Caco-2 (cell line): Measurements from ENCODE around the gene DBR1. TPM values are rescaled to one million over a fixed set of nuclear protein-coding genes. Genes with fewer than 3 reads are reported as not detected.

Experiments
- BruUV-seq: library from RNA; stranded (reverse); fragments of 400-500 nt; replicated peaks from 2 replicates; lab custom pipeline; 2021; lab: Mats Ljungman, UMichigan
- CTCF ChIA-PET: fragments of 300-600 bp; sonication (Branson Sonifier 250); formaldehyde crosslinking; loops from one replicate; lab custom pipeline; 2022; ENCODE audit warnings: antibody characterized with exemption; lab: Charles Lee
- POLR2A ChIA-PET: fragments of 300-600 bp; sonication (Branson Sonifier 250); formaldehyde crosslinking; loops from one replicate; lab custom pipeline; 2022; ENCODE audit warnings: antibody characterized with exemption; lab: Charles Lee
- DNase-seq, 2 experiments: peaks; one replicate each; pipeline versions ENCODE4 v3.0.0 to v3.0.0-alpha.2; 2020 to 2022
- H3K27me3 ChIP-seq: replicated peaks from 2 replicates; pipeline ENCODE4 v1.6.0; 2011; ENCODE audit warnings: low read length; ENCODE audit not compliant: control insufficient read depth, insufficient read depth
- H3K36me3 ChIP-seq: 2 replicates; pipeline ENCODE4 v1.5.1; 2011; ENCODE audit warnings: low read length; ENCODE audit not compliant: control insufficient read depth, insufficient read depth
- H3K4me1 ChIP-seq: fragments of 250-450 bp; sonication (Bioruptor Pico); 2 replicates; pipeline ENCODE4 v1.5.1; 2020; ENCODE audit warnings: mild to moderate bottlenecking
- H3K4me3 ChIP-seq: 2 replicates; pipeline ENCODE4 v1.5.1; 2011; ENCODE audit warnings: low read depth, mild to moderate bottlenecking, control low read depth, low read length
- H3K9me3 ChIP-seq: fragments of 250-450 bp; sonication (Bioruptor Pico); 2 replicates; pipeline ENCODE4 v1.5.1; 2020; ENCODE audit warnings: mild to moderate bottlenecking, moderate library complexity
- H3K27ac Mint-ChIP-seq: one replicate; pipeline ENCODE4 v1.8.0; 2022; ENCODE audit warnings: mixed read lengths; ENCODE audit not compliant: unreplicated experiment
- H3K27me3 Mint-ChIP-seq: one replicate; pipeline ENCODE4 v1.8.0; 2022; ENCODE audit warnings: mixed read lengths; ENCODE audit not compliant: insufficient read depth, unreplicated experiment
- H3K36me3 Mint-ChIP-seq: one replicate; pipeline ENCODE4 v1.8.0; 2022; ENCODE audit warnings: mild to moderate bottlenecking, mixed read lengths; ENCODE audit not compliant: insufficient read depth, unreplicated experiment
- H3K4me1 Mint-ChIP-seq: one replicate; pipeline ENCODE4 v1.8.0; 2022; ENCODE audit warnings: low read depth, mixed read lengths; ENCODE audit not compliant: unreplicated experiment
- H3K4me3 Mint-ChIP-seq: one replicate; pipeline ENCODE4 v1.8.0; 2022; ENCODE audit warnings: mild to moderate bottlenecking, moderate library complexity, mixed read lengths; ENCODE audit not compliant: unreplicated experiment
- H3K9me3 Mint-ChIP-seq: one replicate; pipeline ENCODE4 v1.8.0; 2022; ENCODE audit warnings: mixed read lengths; ENCODE audit not compliant: unreplicated experiment
- CTCF ChIP-seq, 2 experiments: fragments of 200-600 bp in 1 of 2; IDR thresholded peaks; 1 replicate in 1 of 2; 2 replicates in 1 of 2; pipeline versions ENCODE4 v1.5.1 to v1.8.0; 2011 to 2022; ENCODE audit warnings: antibody characterized with exemption in 1 of 2, control low read depth in 1 of 2, inconsistent platforms in 1 of 2, low read depth in 1 of 2, low read length in 1 of 2, mild to moderate bottlenecking in 1 of 2, moderate library complexity in 1 of 2; ENCODE audit not compliant: insufficient read depth in 1 of 2, severe bottlenecking in 1 of 2, unreplicated experiment in 1 of 2
- intact Hi-C: fragments of 100-400 bp; cut with micrococcal nuclease; formaldehyde crosslinking; loops from one replicate; pipeline ENCODE4 v1.10.0; 2022; ENCODE audit not compliant: unreplicated experiment
- total RNA-seq: library from RNA; stranded (reverse); gene quantifications from 2 replicates; pipeline ENCODE4 v1.2.3, GENCODE V29; 2022

The DBR1 gene
- total RNA-seq, 1 experiment from 2014 or later = 16.9 TPM

DNA sequence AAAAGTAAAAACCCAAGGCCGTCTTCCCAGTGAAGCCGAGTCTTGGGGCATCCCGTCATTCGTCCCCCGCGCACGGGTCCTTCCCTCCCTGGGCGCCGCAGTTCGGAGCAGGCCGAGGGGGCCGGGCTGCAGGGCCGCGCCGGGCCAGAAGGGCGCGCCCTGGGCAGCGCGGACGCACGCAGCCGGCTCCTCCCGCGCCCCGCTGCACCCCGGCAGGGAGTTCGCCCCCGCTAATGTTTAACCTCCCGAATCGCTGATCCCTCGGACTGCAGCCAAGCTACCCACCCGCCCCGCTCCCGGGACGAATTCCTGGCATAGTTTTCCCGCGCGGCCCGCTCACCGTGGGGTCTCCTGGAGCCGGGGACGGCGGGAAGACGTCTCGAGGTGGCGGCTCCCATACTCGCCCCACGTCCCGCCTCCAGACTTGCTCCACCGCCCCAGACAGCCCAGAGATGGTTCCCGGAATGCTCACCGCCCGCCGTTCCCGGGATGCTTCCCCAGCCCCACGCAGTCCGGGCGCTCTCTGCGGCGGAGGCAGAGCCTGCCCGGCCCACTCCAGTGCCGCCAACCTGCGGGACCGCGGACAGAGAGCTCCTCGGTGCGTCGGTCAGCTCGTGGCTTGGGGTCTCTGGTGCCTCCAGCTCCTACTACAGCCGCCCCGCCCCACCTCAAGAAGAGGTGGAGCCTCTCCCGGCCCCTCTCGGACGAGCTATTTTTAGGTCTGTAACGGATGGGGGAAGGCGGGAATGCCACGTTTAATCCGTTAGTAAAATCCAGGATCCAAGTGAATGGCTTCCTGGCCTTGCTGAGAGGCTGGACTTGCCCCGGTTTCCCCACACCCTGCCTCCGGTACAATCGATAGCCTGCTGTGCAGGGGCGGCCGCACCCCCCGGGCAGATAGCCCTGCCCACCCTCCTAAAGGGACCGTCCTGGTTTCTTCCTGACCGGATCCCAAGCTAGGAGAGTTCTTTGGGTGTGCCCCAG, 59.4 kb downstream of the DBR1 start, which contains the start of gene DZIP1L:
DZIP1L (minus strand) TSS at position 621 of the 984 bp plus-strand sequence. CDS start 11,637 bp downstream, outside the sequence.
- H3K27ac Mint-ChIP-seq = peak within 1 kb of the TSS; percentile 74
- H3K9me3 Mint-ChIP-seq = no peaks in the 10 kb centered on the region
- peak; percentile 30 to 57 for TF ChIP-seq CTCF (IDR thresholded peaks at IDR 0.05; ENCODE audit: insufficient read depth in 1 of 2, low read depth in 1 of 2, low read length in 1 of 2, severe bottlenecking in 1 of 2, unreplicated experiment in 1 of 2)
- BruUV-seq = no TSS peak
- peak; percentile 62 to 67 for DNase-seq
- Histone ChIP-seq H3K27me3 (no peaks in the 10 kb centered on the region; the same call in 1 of the 2 replicates), H3K4me3 (peak within 1 kb of the TSS; percentile 49), H3K36me3 (no peaks in the 10 kb centered on the region), H3K4me1 (peaks cover 5% of the 10 kb centered on the region), H3K9me3 (no peaks in the 10 kb centered on the region)
- intact Hi-C loops = loop anchor here (5.0 kb wide), 1 partner anchor 33 kb away; no protein-coding TSS in a partner anchor
- no peaks in the 10 kb centered on the region for H3K4me1 Mint-ChIP-seq
- ChIA-PET CTCF (interaction anchor here (0.8 to 1.1 kb wide), 2 partner anchors 14 to 33 kb away, joined by 4 to 5 read pairs; no protein-coding TSS in a partner anchor), POLR2A (interaction anchor here (0.9 kb wide), 1 partner anchor 72 kb away, joined by 3 read pairs; no protein-coding TSS in a partner anchor)
- H3K4me3 Mint-ChIP-seq = peak within 1 kb of the TSS; percentile 89
- H3K36me3 Mint-ChIP-seq = no peaks in the 10 kb centered on the region
- H3K27me3 Mint-ChIP-seq = no peaks in the 10 kb centered on the region

- intact Hi-C loops = no loop called here
- Histone ChIP-seq H3K36me3 (no peaks in the 10 kb centered on the region), H3K4me1 (peaks cover 5% of the 10 kb centered on the region), H3K27me3 (no peaks in the 10 kb centered on the region; the same call in 1 of the 2 replicates), H3K4me3 (peak overlapping the region; percentile 49), H3K9me3 (no peaks in the 10 kb centered on the region)
- H3K4me1 Mint-ChIP-seq = no peaks in the 10 kb centered on the region
- ChIA-PET POLR2A (interaction anchor here (0.9 kb wide), 1 partner anchor 73 kb away, joined by 3 read pairs; no protein-coding TSS in a partner anchor), CTCF (no interaction called here)
- H3K27ac Mint-ChIP-seq = peak overlapping the region; percentile 74
- no peaks in the 10 kb centered on the region for H3K36me3 Mint-ChIP-seq
- H3K27me3 Mint-ChIP-seq = no peaks in the 10 kb centered on the region
- no TSS peak for BruUV-seq
- peak overlapping the region; percentile 89 for H3K4me3 Mint-ChIP-seq
- no peak for TF ChIP-seq CTCF (IDR thresholded peaks at IDR 0.05; ENCODE audit: insufficient read depth in 1 of 2, low read depth in 1 of 2, low read length in 1 of 2, severe bottlenecking in 1 of 2, unreplicated experiment in 1 of 2)
- no peak for DNase-seq
- no peaks in the 10 kb centered on the region for H3K9me3 Mint-ChIP-seq
These were observed 60.2 kb downstream of the DBR1 start for GRCh38 chr3:138114431-138114918.

DNA sequence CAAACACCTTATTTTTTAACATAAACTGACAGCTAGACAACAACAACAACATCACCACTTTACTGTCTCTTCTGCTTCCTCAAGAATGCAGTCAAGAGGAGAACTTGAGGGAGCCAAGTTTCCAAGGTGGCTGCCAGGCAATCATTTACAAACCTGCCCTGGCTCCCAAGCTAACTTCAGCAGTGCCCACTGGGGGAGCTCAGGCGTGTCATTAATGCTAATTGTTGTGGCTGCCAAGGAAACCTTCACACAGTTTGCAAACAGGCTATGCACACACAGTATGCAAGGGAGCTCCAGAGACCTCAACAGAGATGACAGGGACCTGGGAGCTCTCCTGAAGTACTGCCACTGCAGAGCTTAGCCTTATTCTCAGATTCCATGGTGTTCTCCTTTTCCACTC, 61.4 kb downstream of the DBR1 start:
- no peaks in the 10 kb centered on the region for H3K36me3 Mint-ChIP-seq
- CTCF ChIA-PET = no interaction called here
- intact Hi-C loops = no loop called here
- TF ChIP-seq CTCF (IDR thresholded peaks at IDR 0.05; ENCODE audit: insufficient read depth in 1 of 2, low read depth in 1 of 2, low read length in 1 of 2, severe bottlenecking in 1 of 2, unreplicated experiment in 1 of 2) = no peak
- peaks cover 5% of the 10 kb centered on the region for H3K4me1 ChIP-seq
- H3K27me3 Mint-ChIP-seq = no peaks in the 10 kb centered on the region
- H3K36me3 ChIP-seq = no peaks in the 10 kb centered on the region
- H3K4me3 ChIP-seq = no peak overlapping the region
- H3K27me3 ChIP-seq = no peaks in the 10 kb centered on the region; the same call in 1 of the 2 replicates
- no peak overlapping the region for H3K27ac Mint-ChIP-seq
- no peaks in the 10 kb centered on the region for H3K9me3 Mint-ChIP-seq
- POLR2A ChIA-PET = no interaction called here
- no peak for DNase-seq
- no peak overlapping the region for H3K4me3 Mint-ChIP-seq
- no peaks in the 10 kb centered on the region for H3K4me1 Mint-ChIP-seq
- no peaks in the 10 kb centered on the region for H3K9me3 ChIP-seq
- no TSS peak for BruUV-seq
